Stimulated activated CD8-positive, alpha-beta memory T cell treated with anti-CD3 and anti-CD28 coated beads, Interleukin-2, amount 100 ng/mL, for 1 hour (primary cell): ENCODE measurements around the gene STAB2.

ENCODE experiments used
- DNase-seq, 2 donors: peaks; one replicate each; pipeline ENCODE4 v3.0.0-alpha.2; 2020; ENCODE audit warnings: low read depth in 2 of 2

STAB2 gene

DNA sequence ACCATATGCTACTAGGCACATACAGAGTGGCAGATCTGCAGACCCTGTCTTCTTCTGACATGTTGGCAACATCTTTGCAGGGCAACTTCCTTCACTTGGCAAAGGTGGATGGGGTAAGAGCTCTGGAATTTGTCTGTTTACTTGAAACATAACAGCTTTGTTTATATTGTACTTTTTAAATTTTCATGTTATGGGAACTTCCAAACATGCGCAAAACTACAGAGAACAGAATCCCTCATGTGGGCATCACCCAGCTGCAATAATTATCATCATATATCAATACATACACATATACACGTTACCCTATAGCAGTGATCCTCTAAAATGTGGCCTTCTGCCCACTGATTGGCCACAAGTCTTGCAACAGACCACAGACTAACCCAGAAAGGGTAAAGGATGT lies 103.4 kb downstream of the STAB2 start:
- DNase-seq, result no peak

DNA sequence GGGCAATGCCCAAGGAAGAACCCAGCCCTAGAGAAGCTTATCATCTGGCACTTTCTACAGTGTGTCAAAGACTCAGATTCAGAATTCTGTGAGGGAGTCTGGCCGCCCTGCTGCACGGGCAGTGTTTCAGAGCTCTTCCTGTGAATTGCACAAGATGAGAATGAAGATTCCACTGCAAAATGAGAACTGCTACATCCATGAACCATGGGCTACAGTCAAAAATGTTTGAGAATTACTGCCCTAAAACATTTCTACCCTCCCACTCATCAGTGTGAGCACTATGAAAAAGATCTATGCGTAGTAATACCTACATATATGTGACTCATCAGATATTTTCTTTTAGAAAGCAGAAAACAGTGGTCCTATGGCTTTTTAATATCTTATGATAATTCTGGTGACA lies 104.0 kb downstream of the STAB2 start:
- DNase-seq, result no peak

DNA sequence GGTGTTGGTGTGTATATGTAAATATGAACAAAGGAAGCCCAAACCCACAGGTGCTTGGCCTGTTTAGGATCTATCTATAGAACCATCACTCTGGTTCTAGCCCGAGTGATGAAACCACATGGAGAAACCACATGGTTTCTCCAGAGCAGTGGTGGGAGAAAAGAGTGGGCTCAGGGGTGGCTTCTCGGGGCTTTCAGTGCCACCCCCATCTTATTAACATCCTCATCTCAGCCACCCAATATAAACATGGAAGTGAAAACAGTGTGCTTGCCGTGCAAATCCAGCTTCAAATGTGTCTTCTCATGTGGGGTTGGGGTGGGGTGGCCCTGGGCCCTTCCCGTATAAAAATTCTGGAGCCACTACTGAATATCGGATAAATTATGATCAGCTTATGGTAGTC lies 109.0 kb downstream of the STAB2 start:
- DNase-seq, result no peak

DNA sequence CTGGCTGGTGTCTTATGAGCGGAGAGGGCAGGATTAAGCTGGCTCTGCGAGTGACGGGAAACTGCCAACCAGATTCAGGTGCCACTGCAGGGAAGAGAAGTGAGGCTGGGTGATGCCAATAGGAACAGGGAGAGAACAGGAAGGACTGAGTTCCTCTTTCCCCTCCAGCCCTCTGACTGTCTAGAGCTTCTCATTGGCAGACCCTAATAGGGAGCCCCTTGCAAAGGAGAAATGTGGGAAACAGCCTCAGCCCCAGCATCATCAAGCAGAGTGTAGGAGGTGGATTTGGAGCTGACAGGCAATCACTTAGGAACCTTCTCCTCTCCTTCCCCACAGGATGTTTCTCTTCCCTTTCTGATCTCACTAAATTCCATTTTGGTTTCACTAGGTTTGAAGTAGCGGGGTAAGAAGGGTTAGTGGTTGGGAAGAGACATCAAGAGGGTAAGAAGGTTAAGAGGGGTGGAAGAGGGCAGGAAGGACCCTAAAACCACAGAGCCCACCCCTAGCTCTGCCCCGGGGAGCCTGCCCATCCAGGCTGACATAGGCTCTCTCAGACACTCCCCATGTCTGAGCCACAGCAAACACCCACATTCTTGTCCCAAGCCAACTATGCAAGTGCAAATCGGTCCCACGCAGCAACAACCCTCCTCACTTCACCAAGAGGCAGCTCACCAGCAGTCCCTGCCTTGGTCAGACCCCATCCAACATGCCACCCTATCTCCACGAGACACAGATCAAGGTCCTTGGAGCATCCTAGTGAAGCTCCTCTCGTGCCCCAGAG lies 111.1 kb downstream of the STAB2 start:
- no peak for DNase-seq

DNA sequence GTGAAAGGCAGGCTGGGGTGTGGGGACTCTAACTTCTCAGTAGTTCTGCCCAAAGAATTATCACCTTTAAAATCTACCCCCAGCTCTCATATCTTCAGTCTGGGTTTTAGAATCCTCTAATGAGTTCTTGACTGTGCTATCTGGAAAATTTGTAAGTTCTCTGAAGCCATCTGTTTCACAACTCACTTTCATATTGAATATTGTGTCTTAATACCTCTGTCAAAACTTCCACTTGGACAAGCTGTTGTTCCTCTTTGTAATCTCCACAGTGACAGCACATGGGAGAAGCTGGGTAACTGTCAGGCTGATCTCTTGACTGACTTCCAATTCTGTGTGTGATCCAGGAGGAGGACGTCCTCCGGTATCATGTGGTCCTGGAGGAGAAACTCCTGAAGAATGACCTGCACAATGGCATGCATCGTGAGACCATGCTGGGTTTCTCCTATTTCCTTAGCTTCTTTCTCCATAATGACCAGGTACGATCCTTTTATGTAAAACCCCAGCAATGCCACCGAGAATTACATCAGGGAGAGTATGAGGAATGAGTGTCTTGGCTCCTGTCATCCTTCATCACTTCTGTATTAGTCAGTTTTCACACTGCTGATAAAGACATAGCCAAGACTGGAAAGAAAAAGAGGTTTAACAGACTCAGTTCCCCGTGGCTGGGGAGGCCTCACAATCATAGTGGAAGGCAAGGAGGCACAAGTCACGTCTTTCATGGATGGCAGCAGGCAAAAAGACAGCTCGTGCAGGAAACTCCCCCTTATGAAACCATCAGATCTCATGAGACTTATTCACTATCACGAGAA lies 111.9 kb downstream of the STAB2 start:
- DNase-seq, result no peak

DNA sequence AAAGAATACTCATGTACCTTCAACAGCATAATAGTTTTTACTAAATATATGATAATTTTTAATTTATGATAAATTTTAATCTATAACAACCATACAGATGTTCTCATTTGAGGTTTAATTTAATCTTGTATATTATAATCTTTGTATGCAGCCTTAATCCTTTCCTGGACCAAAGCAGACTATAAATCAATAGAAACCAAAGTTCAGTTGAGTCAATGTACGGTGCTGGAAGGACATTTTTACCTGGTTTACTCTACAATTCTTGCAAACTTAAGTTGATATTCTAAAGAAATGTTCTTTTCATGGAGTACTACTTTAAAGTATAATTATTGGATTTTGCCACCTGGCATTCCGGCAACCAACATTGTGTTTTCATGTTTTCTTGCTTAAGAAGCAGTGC lies 118.0 kb downstream of the STAB2 start:
- no peak for DNase-seq

DNA sequence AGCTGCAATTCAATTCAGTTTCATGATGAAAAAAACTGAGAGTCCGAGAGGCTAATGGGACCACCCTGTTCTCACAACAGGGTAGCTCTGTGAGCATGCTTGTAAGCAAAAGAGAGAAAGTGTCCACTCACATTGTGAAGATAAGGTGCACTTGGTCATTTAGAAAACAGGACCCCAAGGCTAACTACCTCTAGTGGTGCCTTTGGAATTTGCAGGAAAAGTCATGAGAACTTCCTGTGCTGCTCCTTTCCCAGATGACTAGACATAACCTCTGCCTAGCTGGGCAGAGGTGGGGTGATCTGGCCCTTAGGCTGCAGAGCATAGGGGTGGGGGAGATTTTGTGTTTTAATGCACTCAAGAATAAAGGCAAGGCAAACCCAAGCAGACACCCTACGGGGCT lies 118.9 kb downstream of the STAB2 start:
- DNase-seq, result no peak

DNA sequence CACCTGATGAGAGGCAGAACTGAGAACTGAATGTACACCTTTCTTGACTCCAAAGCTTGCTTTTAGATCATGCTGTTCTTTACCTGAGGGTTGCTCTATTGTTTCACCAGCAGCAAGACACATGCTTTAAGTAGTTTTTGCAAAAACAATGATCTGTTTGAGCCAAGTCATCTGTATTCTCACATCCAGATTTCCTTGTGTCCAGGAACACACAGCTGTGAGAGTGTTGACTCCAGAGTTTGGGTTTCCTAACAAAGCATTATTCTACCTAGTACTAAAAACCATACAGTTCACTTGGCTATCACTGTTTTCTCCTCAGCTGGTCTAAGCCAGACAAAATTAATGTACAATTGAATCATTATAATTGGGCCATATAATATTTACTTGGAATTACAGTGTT lies 120.4 kb downstream of the STAB2 start:
- DNase-seq, result no peak

DNA sequence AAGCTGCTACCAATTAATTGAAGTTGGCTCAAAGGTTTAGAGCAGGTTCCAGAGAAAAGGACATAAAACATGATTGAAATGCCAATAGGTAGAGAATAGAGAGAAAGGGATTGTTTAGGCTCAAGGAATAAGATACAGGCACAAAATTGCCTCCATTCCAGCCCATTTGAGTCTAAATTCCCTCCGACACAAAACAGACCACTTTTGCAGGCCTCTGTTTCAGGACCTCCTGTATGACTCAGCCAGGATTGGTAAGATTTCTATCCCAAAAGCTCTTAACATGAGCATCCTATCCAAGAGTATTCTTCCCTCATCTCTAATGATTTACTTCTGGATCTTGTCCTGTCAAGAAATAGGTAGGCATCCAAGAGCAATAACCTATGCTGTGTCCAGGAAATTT lies 123.5 kb downstream of the STAB2 start:
- no peak for DNase-seq

DNA sequence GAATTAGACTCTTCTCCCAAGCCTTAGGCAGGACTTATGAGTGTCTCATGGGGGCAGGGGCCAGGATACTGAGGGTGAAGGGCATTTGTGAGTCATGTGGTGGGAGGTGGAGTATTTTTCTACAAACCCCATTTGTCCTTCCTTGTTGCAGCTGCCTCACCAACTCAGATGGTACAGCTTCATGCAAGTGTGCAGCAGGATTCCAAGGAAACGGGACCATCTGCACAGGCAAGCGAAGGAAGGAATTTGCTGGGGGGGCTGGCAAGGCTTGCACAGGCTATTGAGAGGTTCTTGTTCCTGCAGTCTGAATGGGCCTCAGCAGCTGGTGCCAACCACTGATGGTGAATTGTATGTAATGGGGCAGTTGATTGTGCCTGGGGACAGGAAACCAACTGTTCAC lies 125.1 kb downstream of the STAB2 start:
- DNase-seq, result no peak

DNA sequence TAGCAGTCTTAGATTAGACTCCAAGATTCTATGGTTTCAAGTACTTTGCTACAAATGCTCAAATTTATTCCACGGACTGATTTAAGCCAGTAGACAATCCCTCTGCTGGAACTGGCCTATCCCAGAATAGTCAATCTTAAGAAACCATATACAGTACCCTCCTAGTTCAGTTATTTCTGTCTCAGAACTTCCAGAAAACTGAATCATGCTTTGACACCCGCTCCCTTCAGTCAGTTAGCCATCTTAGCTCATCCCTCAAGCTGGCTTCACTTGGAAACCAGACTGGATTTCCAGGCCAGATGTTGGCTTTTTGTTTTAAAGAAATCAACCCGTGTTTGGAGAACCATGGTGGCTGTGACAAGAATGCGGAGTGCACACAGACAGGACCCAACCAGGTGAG lies 128.4 kb downstream of the STAB2 start:
- DNase-seq, result no peak

DNA sequence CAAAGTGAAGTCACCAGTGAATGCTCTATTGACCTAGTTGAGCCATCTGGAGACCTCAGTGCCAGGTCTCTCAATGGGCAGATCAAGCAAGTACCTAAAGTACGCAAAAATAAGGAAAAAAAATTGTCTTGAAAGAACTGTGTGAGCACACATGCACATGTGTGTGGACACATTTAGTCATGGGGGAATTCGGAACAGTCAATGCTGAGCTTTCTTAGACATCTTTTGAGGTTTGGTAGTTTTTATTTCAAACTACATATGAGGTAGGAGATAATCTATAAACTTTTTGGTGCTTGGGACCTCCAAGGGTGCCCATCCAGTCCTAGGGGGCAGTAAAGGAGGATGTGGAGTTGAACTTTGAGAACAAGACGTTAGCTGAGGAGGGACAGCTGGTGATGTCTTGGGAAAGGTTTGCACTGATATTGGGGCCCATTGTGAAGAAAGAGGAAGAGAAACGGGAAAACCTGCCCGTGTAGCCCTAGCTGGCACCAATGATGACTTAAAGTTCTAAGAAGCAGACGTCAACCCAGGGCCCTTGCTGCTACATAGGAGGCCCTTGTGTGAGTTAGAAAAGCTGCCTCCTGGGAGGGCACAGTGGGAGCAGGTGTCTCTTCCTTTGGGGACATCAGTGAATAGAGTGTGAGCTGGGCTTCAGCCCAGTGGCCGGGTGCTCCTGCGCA lies 129.6 kb downstream of the STAB2 start:
- no peak for DNase-seq

DNA sequence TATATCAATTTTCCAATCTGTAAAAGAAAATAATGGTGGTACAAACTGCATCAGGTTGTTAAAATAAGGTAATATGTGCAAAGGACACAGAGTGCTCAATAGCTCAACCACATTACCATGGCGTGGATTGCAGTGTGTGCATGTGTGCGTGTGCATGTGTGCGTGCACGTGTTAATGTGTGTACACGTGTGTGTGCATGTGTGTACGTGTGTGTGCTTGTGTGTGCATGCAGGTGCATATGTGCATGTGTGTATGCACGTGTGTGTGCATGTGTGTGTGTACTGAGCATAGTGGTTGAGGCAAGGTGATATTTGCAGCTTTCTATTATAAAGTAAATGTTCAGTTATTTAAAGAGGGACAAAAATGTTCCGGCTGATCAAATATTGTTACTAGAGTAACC lies 138.3 kb downstream of the STAB2 start:
- no peak for DNase-seq

DNA sequence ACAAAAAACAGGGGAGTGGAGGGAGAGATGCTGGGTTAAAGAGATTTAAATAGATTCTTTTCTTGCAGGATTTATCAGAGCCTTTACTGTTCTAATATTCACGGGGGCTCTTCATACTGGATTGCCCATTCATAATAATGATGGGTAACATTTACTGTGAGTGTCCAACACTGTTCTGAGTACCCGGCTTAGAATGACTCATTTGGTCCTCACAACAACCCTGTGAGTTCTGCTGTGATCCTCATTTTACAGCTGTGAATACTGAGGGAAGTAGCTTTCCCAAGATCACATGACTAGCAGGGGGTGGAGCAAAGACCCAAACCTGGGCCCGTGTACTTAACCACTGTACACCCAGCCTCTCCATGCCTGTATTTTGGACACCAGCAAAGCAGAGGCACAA lies 140.6 kb downstream of the STAB2 start:
- no peak for DNase-seq

DNA sequence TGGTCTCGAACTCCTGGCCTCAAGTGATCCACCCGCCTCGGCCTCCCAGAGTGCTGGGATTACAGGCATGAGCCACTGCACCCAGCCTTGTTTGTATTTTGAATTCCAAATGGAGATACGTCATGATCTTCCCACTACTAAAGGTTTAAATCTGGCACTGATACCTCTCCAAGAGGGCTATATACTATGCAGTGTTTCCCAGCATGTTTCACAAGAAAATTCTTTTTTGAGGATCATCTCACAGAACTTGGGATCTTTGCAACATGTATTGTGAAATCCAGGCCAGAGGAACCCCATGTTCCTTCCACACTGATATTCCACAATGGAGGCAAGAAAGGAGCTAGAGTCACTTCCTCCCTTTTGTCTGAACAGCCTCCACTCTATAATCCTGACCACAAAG lies 141.2 kb downstream of the STAB2 start:
- DNase-seq, result no peak

DNA sequence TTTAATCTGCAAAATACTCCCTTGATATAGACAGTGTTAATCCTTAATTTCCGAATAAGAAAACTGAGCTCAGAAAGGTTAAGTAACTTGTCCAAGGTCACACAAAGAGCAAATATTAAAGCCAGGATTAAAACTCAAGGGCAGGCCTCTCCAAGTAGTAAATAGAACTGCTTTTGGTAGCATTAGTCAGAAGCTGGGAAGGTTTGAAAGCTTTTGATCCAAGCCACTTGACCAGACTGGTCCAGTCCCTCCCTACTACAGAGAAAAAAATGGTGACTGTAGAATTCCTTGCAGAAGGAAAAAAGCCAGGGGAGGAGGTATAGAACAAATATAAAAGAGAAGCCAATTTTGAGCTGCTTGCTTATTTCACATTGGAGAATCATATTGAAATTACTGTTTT lies 142.4 kb downstream of the STAB2 start:
- DNase-seq, result no peak

DNA sequence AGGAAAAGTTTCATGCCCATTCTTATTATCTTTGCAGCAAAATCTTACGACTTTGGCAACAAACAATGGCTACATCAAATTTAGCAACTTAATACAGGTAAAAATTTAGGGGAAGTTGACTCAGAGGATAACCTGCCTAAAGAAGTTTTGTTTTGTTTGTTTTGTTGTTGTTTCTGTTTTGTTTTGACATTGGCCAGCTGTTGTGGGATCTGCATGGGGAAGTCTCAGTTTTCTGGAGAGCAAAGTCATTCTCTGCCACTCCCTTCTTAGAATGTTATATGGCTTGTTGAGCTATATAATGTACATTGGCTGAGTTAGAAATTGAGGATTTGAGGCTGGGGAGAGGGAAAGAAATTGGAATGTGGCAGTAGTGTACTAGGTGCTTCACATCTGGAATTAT lies 144.5 kb downstream of the STAB2 start:
- DNase-seq, result no peak

DNA sequence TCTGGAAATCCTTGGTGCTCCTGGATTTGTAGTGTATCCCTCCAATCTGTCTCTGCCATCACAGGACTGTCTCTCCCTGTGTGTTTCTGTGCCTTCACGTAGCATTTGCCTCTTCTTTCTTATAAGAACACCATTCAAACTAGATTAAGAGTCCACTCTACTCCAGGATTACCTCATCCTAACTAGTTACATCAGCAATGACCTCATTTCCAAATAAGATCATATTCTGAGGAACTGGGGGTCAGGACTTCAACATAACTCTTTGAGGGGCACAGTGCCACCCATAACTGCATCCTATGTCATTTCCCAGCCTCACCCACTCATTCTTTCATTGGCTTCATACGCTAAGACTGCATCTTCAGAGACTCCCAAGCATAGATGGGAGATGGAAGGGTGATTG lies 147.8 kb downstream of the STAB2 start:
- no peak for DNase-seq

DNA sequence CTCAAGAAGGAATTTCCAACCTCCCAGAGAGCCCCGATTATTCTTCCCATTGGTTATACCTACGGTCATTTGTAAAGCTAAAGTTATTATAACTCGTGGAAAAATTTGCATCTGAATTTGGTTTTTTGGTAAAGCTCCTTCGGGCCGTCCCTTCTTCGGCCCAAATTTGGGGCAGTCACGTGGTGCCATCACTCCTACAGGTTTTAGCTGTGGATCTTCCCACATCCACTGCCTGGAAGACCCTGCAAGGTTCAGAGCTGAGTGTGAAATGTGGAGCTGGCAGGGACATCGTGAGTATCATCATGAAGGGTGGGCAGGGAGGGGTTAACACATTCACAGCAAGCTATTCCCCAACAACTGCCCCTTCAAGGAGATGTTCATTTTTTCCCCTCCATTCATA lies 148.2 kb downstream of the STAB2 start:
- DNase-seq, result no peak

DNA sequence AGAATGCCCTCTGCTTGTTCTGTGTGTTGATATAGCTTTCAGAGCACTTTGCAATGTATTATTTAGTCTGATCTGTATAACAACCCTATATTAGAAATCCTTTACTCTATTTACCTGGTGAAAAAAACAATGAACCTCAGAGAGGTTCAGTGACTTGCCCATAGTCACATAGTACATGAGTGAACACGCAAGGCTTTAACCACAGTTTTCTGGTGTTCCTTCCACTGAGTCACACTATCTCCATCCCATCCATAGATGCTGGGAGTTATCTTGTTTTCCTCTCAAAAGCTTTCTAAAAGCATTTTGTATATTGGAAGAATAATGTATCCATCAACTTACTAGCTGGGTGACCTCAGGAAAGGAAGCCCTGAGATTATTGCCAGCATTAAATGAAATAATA lies 149.5 kb downstream of the STAB2 start:
- no peak for DNase-seq

DNA sequence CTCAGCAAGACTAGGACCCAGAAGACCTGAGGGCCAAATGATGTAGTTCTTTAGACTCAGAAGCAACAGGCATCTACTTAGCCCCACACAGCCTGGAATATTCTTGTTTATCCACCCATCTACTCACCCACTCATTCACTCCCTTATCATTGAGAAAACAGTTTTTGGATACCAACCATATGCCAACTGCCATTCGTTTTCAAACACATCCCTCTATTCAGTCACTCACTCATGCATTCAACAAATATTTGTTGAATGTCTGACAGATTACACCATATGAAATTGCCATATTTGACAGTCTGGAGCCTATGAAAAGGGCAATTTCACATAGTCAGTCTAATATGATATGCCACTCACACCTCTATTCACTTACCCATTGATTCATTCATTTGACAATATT lies 150.8 kb downstream of the STAB2 start:
- no peak for DNase-seq

DNA sequence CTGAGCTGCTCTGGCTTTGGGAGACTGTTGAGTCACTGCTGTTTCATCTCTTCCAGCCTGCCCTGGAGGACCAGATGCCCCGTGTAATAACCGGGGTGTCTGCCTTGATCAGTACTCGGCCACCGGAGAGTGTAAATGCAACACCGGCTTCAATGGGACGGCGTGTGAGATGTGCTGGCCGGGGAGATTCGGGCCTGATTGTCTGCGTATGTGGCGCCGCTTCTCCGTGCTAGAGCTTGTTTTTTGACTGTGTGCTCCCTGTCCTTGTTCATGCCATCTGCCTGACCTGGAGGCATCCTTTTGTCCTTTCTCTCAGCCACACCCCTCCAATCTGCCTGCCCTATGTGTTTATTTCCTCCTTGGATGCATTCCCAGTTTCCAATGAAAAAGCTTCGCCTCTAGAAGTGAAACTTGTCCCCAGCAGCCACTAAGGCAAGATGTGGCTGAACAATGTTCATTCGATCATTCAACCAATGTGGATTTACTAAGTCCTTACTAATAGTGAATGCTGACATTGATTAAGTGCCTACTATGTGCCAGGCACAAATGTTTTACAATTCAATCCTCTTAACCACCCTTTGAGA lies 155.4 kb downstream of the STAB2 start:
- DNase-seq, result no peak

DNA sequence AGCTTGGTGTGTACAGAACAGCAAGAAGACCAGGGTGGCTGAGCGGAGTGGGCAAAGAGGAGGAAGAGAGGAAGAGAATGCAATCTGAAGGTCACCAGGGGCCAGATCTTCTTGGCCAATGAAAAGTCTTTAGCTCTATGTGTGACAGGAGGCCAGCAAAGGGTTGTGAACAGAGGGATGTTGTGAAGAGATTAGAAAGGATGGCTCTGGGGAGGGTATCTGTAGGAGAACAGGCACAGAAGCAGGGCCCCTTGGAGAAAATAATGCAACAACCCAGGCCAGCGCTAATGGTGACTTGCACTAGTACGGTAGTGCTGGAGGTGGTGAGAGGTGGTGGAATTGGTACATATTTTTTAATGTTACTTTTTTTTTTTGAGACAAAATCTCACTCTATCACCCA lies 156.7 kb downstream of the STAB2 start:
- no peak for DNase-seq
